HL-60 (cell line): Measurements from ENCODE around the gene FBL.
"Not testable (repeated sequence)": the region's sequence is repeated elsewhere in the genome, so short reads cannot be mapped to it uniquely, and the experiment has no call there.

Experiments used
- DNase-seq, 2 experiments: peaks; one replicate each; pipeline ENCODE4 v3.0.0-alpha.2; 2010 to 2020; ENCODE audit warnings: low read depth in 1 of 2, low spot score in 1 of 2
- H3K27ac ChIP-seq: fragments of 250-450 bp; sonication (Bioruptor Pico); replicated peaks from 2 replicates; pipeline ENCODE4 v1.5.1; 2020; ENCODE audit warnings: mild to moderate bottlenecking, moderate library complexity
- H3K27me3 ChIP-seq: fragments of 250-450 bp; sonication (Bioruptor Pico); 2 replicates; pipeline ENCODE4 v1.5.1; 2021; ENCODE audit warnings: mild to moderate bottlenecking, moderate library complexity; ENCODE audit not compliant: insufficient read depth, poor library complexity, severe bottlenecking
- H3K4me3 ChIP-seq: replicated peaks from 2 replicates; pipeline ENCODE4 v1.5.1; 2011; ENCODE audit warnings: mild to moderate bottlenecking, control low read depth, low read length; ENCODE audit not compliant: insufficient read depth
- GABPA ChIP-seq: IDR thresholded peaks from 2 replicates; pipeline ENCODE4 v1.6.1; 2012; ENCODE audit warnings: low read depth
- POLR2AphosphoS5 ChIP-seq: IDR thresholded peaks from 2 replicates; pipeline ENCODE4 v1.6.1; 2012; ENCODE audit warnings: low read depth
- SPI1 ChIP-seq: IDR thresholded peaks from 2 replicates; pipeline ENCODE4 v1.6.1; 2012; ENCODE audit warnings: low read depth, mild to moderate bottlenecking, borderline replicate concordance
- TF ChIP-seq, protein P1 (sequence below): IDR thresholded peaks from one replicate; pipeline ENCODE4 v1.5.1; 2011; ENCODE audit warnings: low read length, control low read depth, inconsistent platforms; ENCODE audit not compliant: insufficient read depth
- TF ChIP-seq, protein P2 (sequence below): IDR thresholded peaks from 2 replicates; pipeline ENCODE4 v1.6.1; 2012; ENCODE audit warnings: low read depth; ENCODE audit not compliant: insufficient replicate concordance

Gene FBL

DNA sequence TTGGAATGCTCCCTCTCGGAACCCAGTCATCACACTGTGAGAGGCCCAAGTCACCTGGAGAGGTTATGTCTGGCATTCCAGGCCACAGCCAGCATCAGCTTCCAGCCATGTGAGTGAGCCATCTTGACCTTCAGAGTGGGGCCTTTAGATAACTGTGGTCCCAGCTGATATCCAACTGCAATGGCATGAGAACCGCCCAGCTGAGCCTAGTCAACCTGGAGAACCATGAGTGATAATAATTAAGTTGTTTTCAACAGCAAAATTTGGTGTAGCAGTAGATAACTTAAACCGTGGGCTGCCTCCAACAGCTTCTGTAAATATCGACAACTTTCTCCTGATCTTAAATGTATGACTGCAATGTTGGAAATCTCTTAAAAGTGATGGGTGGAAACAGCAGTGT, 36.8 kb downstream of the FBL start:
- TF ChIP-seq, protein P1, sequence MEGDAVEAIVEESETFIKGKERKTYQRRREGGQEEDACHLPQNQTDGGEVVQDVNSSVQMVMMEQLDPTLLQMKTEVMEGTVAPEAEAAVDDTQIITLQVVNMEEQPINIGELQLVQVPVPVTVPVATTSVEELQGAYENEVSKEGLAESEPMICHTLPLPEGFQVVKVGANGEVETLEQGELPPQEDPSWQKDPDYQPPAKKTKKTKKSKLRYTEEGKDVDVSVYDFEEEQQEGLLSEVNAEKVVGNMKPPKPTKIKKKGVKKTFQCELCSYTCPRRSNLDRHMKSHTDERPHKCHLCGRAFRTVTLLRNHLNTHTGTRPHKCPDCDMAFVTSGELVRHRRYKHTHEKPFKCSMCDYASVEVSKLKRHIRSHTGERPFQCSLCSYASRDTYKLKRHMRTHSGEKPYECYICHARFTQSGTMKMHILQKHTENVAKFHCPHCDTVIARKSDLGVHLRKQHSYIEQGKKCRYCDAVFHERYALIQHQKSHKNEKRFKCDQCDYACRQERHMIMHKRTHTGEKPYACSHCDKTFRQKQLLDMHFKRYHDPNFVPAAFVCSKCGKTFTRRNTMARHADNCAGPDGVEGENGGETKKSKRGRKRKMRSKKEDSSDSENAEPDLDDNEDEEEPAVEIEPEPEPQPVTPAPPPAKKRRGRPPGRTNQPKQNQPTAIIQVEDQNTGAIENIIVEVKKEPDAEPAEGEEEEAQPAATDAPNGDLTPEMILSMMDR = no peak
- TF ChIP-seq SPI1 (no peak), GABPA (no peak), POLR2AphosphoS5 (no peak)
- TF ChIP-seq, protein P2, sequence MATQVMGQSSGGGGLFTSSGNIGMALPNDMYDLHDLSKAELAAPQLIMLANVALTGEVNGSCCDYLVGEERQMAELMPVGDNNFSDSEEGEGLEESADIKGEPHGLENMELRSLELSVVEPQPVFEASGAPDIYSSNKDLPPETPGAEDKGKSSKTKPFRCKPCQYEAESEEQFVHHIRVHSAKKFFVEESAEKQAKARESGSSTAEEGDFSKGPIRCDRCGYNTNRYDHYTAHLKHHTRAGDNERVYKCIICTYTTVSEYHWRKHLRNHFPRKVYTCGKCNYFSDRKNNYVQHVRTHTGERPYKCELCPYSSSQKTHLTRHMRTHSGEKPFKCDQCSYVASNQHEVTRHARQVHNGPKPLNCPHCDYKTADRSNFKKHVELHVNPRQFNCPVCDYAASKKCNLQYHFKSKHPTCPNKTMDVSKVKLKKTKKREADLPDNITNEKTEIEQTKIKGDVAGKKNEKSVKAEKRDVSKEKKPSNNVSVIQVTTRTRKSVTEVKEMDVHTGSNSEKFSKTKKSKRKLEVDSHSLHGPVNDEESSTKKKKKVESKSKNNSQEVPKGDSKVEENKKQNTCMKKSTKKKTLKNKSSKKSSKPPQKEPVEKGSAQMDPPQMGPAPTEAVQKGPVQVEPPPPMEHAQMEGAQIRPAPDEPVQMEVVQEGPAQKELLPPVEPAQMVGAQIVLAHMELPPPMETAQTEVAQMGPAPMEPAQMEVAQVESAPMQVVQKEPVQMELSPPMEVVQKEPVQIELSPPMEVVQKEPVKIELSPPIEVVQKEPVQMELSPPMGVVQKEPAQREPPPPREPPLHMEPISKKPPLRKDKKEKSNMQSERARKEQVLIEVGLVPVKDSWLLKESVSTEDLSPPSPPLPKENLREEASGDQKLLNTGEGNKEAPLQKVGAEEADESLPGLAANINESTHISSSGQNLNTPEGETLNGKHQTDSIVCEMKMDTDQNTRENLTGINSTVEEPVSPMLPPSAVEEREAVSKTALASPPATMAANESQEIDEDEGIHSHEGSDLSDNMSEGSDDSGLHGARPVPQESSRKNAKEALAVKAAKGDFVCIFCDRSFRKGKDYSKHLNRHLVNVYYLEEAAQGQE = no peak
- H3K27ac ChIP-seq = no peak overlapping the region
- H3K27me3 ChIP-seq = no peaks in the 10 kb centered on the region
- no peak overlapping the region for H3K4me3 ChIP-seq
- no peak for DNase-seq

DNA sequence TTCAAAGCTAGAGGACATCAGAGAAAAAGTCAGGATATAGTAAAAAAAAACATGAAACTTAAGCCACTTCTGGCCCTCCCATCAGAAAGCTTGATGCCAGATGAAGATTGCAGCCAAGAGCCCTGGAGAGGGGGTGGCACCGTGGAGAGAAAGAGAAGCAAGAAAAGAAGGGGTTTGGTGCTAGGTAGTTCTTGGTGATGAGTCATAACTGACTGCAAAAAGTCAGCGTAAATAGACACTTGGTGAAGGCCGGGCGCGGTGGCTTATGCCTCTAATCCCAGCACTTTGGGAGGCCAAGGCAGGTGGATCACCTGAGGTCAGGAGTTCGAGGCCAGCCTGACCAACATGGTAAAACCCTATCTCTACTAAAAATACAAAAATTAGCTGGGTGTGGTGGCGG, 37.5 kb downstream of the FBL start:
- not testable (repeated sequence) for DNase-seq, H3K27ac ChIP-seq, H3K4me3 ChIP-seq, H3K27me3 ChIP-seq

DNA sequence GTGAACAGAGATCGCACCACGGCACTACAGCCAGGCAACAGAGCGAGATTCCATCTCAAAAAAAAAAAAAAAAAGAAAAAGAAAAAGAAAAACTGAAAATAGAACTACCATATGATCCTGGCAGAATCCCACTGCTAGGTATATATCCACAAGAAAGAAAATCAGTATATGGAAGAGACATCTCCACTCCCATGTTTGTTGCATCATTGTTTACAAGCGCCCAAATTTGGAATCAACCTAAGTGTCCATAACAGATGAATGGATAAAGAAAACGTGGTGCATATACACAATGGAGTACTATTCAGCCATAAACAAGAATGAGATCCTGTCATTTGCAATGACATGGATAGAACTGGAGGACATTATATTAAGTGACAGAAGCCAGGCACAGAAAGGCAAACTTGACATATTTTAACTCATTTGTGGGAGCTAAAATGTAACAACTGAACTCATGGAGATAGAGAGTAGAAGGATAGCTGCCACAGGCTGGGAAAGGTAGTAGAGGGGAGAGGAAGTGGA, 38.3 kb downstream of the FBL start:
- Histone ChIP-seq H3K27ac (no peak overlapping the region), H3K27me3 (no peaks in the 10 kb centered on the region), H3K4me3 (no peak overlapping the region)
- TF ChIP-seq POLR2AphosphoS5 (no peak), SPI1 (no peak), GABPA (no peak)
- TF ChIP-seq, protein P1 = no peak
- TF ChIP-seq, protein P2 = no peak
- no peak for DNase-seq

DNA sequence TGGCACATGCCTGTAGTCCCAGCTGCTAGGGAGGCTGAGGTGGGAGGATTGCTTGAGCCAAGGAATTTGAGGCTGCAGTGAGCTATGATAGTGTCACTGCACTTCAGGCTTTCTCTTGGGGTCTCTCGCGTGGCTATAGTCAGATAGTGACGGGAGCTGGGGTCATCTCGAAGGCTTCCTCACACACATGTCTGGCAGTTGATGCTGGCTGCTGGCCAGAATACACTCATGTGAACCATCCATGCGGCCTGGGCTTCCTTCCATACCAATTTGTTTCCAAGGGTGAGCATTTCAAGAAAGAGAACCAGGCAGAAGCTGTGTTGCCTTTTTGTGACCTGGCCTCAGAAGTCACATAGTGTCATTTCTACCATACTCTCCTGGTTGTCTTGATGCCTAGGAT, 41.1 kb downstream of the FBL start:
- DNase-seq = no peak
- no peak overlapping the region for H3K4me3 ChIP-seq
- H3K27me3 ChIP-seq = no peaks in the 10 kb centered on the region
- no peak overlapping the region for H3K27ac ChIP-seq
- TF ChIP-seq SPI1 (no peak), GABPA (no peak), POLR2AphosphoS5 (no peak)
- TF ChIP-seq, protein P2 = no peak
- TF ChIP-seq, protein P1 = no peak
